ENCODE results near the gene VSTM2L.
A peak's percentile ranks its signal among the peaks of the same experiment; 100 is the strongest.

The VSTM2L gene

GRCh38 chr20:37920679-37921322 is 17.9 kb downstream of the VSTM2L start:
- DNase-seq, result no peak

GRCh38 chr20:37921341-37921929 is 18.5 kb downstream of the VSTM2L start:
- DNase-seq, result no peak

- no peak for DNase-seq
Measured at GRCh38 chr20:37922016-37922415, 19.1 kb downstream of the VSTM2L start.

GRCh38 chr20:37925265-37926165 is 22.6 kb downstream of the VSTM2L start:
- DNase-seq, result no peak

GRCh38 chr20:37926612-37927011 is 23.7 kb downstream of the VSTM2L start:
- no peak for DNase-seq

GRCh38 chr20:37927410-37928095 is 24.6 kb downstream of the VSTM2L start:
- no peak for DNase-seq

GRCh38 chr20:37928996-37929682 is 26.2 kb downstream of the VSTM2L start:
- no peak for DNase-seq

- no peak for DNase-seq
Measured at GRCh38 chr20:37929683-37930014, 26.7 kb downstream of the VSTM2L start.

GRCh38 chr20:37931153-37931922 is 28.4 kb downstream of the VSTM2L start:
- no peak for DNase-seq

GRCh38 chr20:37932074-37932473 is 29.1 kb downstream of the VSTM2L start:
- no peak for DNase-seq

- DNase-seq, result no peak
Measured at GRCh38 chr20:37932919-37933318, 30.0 kb downstream of the VSTM2L start.

GRCh38 chr20:37933786-37934633 is 31.1 kb downstream of the VSTM2L start:
- DNase-seq, result no peak

GRCh38 chr20:37934634-37935375 is 31.9 kb downstream of the VSTM2L start:
- no peak for DNase-seq

GRCh38 chr20:37935435-37935834 is 32.5 kb downstream of the VSTM2L start:
- no peak for DNase-seq

GRCh38 chr20:37936041-37936440 is 33.1 kb downstream of the VSTM2L start:
- no peak for DNase-seq

- DNase-seq, result no peak
Measured at GRCh38 chr20:37936451-37936850, 33.5 kb downstream of the VSTM2L start.

GRCh38 chr20:37937686-37938085 is 34.8 kb downstream of the VSTM2L start:
- DNase-seq, result peak; percentile 24

- DNase-seq, result peak; percentile 47
Measured at GRCh38 chr20:37938181-37938750, 35.3 kb downstream of the VSTM2L start.

- DNase-seq, result no peak
Measured at GRCh38 chr20:37938954-37939353, 36.0 kb downstream of the VSTM2L start.
